Measurements from ENCODE around the gene TSPAN9.

The TSPAN9 gene

DNA sequence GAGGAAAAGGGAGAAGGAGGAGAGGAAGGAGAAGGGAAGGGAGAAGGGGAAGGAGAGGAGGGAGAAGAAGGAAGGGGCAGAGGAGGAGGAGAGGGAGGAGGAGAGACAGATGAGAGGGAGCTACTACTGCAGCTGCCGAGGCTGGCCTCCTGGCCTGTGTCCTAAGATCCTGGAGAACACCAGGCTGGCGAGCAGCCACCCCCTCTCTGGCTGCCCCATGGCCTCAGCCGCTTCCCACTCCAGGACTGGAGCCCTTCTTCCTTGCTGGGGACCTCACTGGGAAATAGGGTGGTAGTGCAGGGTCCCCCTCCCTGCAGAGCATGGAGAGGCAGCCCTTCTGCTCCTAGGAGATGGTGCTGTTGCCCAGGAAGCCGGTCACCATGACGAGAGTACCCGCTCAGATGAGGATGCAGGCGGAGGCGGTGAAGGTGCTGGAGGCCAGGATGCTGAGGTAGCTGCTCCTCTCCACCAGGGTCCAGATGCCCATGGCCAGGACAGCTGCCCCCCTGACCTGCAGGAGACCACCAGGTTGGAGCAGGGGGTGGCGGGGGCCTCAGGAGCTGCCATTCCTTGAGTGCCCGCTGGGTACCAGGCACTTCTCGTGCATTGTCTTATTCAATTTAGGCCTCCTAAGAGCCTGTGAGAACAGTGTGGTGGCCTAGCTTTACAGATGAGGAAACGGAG lies 246.0 kb downstream of the TSPAN9 start:
- Histone ChIP-seq H3K9me3 (ENCODE audit: insufficient read depth, low read depth, low read length) (no peaks in the 10 kb centered on the region), H3K27me3 (ENCODE audit: insufficient read depth, low read length) (no peaks in the 10 kb centered on the region; the same call in none of the 2 replicates), H3K9ac (ENCODE audit: low read depth, low read length) (no peak overlapping the region)

DNA sequence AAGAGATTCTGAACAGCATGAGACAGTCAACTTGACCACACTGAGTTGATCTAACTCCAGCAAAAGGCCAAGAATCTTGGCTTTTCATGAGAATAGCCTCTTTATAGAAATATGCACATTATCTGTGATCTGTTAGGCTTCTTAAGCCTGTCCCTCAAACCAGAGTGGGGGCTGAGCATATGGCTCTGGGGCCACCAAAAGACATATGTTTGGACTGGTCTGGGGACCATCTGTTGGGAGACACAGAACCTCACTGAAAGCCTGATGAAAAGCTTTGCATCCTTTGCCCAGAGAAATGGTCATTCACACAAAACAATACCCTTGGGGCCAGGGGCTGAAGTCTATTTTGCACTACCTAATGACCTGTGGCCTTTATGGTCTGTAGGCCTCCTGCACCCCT lies 248.6 kb downstream of the TSPAN9 start:
- H3K27me3 ChIP-seq (ENCODE audit: insufficient read depth, low read length): no peaks in the 10 kb centered on the region; the same call in 1 of the 2 replicates
- H3K4me1 ChIP-seq (ENCODE audit: insufficient read depth, low read length): no peaks in the 10 kb centered on the region
- H3K36me3 ChIP-seq (ENCODE audit: insufficient read depth, low read depth, low read length): no peaks in the 10 kb centered on the region
- no peaks in the 10 kb centered on the region for H3K9me3 ChIP-seq (ENCODE audit: insufficient read depth, low read depth, low read length)
- no peak overlapping the region for H3K9ac ChIP-seq (ENCODE audit: low read depth, low read length)
- no peak overlapping the region for H3K27ac ChIP-seq (ENCODE audit: low read length)
- no peak overlapping the region for H3K4me3 ChIP-seq (ENCODE audit: low read length)

More for the DNA sequence above, 246.0 kb downstream of the TSPAN9 start:
- Histone ChIP-seq H3K27ac (ENCODE audit: low read length) (no peak overlapping the region), H3K4me3 (ENCODE audit: low read length) (no peak overlapping the region), H3K36me3 (ENCODE audit: insufficient read depth, low read depth, low read length) (no peaks in the 10 kb centered on the region), H3K4me1 (ENCODE audit: insufficient read depth, low read length) (no peaks in the 10 kb centered on the region)

DNA sequence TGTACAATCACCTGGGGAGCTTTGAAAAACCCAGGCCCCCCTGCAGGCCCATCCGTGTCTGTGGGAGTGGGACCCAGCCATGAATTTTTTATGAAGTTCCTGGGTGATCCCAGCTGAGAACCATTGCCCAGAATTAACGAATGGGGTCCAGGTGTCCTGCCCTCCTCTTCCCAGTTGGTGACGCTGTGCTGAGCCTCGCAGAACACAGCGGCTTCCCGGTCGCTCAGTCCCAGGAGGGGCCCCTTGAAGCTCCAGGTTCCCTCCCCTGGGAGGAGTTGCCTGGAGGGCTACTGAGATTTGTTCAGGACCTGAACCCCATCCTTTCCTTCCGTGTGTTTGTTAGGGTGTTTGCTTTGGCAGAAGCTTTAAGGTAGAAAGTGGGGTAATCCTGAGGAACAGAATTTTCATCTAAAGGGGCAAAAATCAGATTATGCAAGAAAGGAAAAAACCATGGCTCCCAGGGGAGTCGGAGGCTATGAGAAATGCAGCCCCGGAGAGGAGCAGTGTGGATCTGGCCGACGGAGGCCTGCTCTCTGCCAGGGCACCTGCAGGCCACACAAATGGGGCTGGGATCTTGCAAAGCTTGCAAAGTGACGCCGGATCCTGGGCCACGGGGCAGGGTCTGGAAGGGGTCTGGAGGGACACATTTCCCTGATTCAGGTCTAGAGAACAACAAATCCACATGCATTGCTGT lies 249.1 kb downstream of the TSPAN9 start:
- Histone ChIP-seq H3K9ac (ENCODE audit: low read depth, low read length) (no peak overlapping the region), H3K36me3 (ENCODE audit: insufficient read depth, low read depth, low read length) (no peaks in the 10 kb centered on the region), H3K9me3 (ENCODE audit: insufficient read depth, low read depth, low read length) (no peaks in the 10 kb centered on the region), H3K27ac (ENCODE audit: low read length) (no peak overlapping the region), H3K27me3 (ENCODE audit: insufficient read depth, low read length) (no peaks in the 10 kb centered on the region; the same call in 1 of the 2 replicates), H3K4me1 (ENCODE audit: insufficient read depth, low read length) (no peaks in the 10 kb centered on the region), H3K4me3 (ENCODE audit: low read length) (no peak overlapping the region)

DNA sequence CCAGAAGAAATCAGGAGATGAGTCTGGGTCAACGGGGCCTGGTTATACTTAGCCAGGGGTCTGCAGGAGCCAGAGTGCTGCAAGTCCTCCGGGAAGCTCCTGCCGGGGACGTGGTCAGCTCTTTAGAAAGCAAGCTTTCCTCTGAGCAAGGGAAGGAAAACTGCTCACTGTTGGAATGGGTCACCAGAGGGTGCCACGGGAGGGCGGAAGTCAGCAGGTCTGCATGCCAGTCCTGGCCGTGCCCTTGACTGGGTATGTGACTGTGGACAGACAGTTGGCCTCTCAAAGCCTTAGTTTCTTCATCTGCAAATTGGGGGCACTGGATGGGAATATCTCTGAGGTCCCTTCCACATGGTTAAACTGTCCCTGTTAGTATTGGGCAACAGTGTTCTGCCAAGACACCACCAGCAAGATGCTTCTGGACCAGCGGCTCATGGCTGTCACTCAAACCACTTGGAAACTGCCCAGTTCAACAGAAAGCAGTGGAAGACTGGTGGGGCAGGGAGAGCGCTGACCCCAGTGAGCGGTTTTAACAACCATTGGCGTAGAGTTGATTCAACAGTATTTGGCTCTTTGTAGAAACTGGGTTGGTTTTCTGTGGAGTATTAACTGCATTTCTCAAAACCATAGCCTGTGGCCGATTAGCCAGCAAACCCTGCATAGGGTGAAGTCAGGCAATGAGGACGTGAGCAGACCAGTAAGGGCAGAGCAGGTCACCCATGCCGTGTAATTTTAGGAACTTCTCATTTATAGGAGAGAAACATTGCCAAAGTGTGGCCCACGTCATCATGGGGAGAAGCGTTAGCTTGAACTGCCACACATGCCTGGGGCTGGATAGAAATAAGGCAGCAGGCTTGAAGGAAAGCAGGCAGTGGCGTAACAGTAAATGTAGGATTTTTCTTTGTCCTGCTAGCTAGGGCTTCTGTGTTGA lies 249.9 kb downstream of the TSPAN9 start:
- no peaks in the 10 kb centered on the region for H3K36me3 ChIP-seq (ENCODE audit: insufficient read depth, low read depth, low read length)
- H3K9ac ChIP-seq (ENCODE audit: low read depth, low read length): no peak overlapping the region
- H3K27ac ChIP-seq (ENCODE audit: low read length): no peak overlapping the region
- no peaks in the 10 kb centered on the region for H3K4me1 ChIP-seq (ENCODE audit: insufficient read depth, low read length)
- H3K27me3 ChIP-seq (ENCODE audit: insufficient read depth, low read length): no peaks in the 10 kb centered on the region; the same call in 1 of the 2 replicates
- H3K9me3 ChIP-seq (ENCODE audit: insufficient read depth, low read depth, low read length): no peaks in the 10 kb centered on the region
- H3K4me3 ChIP-seq (ENCODE audit: low read length): no peak overlapping the region

DNA sequence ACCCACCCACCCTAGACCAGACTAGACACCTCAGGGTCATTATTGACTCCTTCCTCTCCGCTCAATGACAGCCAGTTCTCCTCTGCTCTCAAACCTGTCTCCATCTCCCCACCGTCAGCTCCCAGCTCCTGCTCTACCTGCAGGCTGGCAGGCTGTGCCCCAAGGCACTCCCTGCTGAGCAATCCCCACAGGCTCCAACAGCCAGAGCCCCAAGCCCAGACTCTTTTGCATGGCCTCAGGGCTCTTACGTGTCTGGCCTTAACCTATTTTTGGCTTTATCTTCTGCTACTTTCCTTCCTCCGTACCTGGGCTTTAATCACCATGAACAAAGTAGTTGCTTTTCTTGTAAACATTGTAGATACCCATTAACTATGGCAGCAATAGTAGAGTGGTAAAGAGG lies 250.9 kb downstream of the TSPAN9 start:
- Histone ChIP-seq H3K4me3 (ENCODE audit: low read length) (no peak overlapping the region), H3K36me3 (ENCODE audit: insufficient read depth, low read depth, low read length) (no peaks in the 10 kb centered on the region), H3K27ac (ENCODE audit: low read length) (no peak overlapping the region), H3K4me1 (ENCODE audit: insufficient read depth, low read length) (no peaks in the 10 kb centered on the region), H3K9me3 (ENCODE audit: insufficient read depth, low read depth, low read length) (no peaks in the 10 kb centered on the region), H3K9ac (ENCODE audit: low read depth, low read length) (no peak overlapping the region), H3K27me3 (ENCODE audit: insufficient read depth, low read length) (no peaks in the 10 kb centered on the region; the same call in 1 of the 2 replicates)

DNA sequence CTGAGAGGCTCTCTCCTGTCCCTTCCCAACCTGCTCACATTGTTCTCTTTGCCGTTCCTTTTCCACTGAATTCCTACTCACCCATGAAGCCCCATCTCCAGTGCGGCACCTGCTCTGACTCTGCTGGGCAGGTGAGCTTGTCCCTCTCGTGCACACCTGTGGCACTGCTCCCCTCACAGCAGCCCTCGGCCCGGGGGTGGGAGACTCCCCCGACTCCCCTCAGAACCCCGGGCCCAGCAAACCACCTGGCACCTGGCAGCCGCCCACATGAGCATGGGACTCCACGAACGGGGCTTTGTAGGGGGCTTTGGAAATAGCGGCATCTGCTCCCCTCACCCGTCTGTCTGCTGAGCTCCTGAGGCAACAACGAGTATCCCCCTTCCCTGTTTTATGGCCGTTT lies 251.4 kb downstream of the TSPAN9 start:
- H3K36me3 ChIP-seq (ENCODE audit: insufficient read depth, low read depth, low read length): no peaks in the 10 kb centered on the region
- H3K4me1 ChIP-seq (ENCODE audit: insufficient read depth, low read length): peaks cover 3% of the 10 kb centered on the region; the same call in 1 of the 2 replicates
- no peak overlapping the region for H3K27ac ChIP-seq (ENCODE audit: low read length)
- H3K27me3 ChIP-seq (ENCODE audit: insufficient read depth, low read length): no peaks in the 10 kb centered on the region; the same call in 1 of the 2 replicates
- no peaks in the 10 kb centered on the region for H3K9me3 ChIP-seq (ENCODE audit: insufficient read depth, low read depth, low read length)
- H3K4me3 ChIP-seq (ENCODE audit: low read length): no peak overlapping the region
- H3K9ac ChIP-seq (ENCODE audit: low read depth, low read length): no peak overlapping the region

DNA sequence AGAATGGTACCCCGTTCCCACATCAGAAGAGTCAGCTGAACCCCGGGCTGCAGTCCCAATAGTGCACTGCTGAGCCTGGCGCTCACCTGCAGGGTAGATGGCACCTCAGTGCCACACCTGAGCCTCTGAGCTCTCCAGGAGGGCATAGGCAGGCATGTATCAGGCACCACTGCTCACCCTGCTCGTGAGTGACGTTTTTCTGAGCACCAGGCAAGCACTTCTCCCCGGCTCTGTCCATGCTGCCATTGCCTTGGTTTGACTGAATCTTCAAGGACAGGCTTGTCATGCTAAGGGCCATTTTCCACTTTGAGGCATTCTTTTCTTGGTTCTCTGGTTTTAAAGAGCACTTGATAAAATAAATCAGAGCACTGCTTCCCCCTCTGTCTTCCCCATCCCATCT lies 252.2 kb downstream of the TSPAN9 start:
- peaks cover 3% of the 10 kb centered on the region; the same call in 1 of the 2 replicates for H3K4me1 ChIP-seq (ENCODE audit: insufficient read depth, low read length)
- H3K4me3 ChIP-seq (ENCODE audit: low read length): no peak overlapping the region
- H3K27ac ChIP-seq (ENCODE audit: low read length): no peak overlapping the region
- no peaks in the 10 kb centered on the region; the same call in 1 of the 2 replicates for H3K27me3 ChIP-seq (ENCODE audit: insufficient read depth, low read length)
- H3K36me3 ChIP-seq (ENCODE audit: insufficient read depth, low read depth, low read length): no peaks in the 10 kb centered on the region
- no peak overlapping the region for H3K9ac ChIP-seq (ENCODE audit: low read depth, low read length)
- H3K9me3 ChIP-seq (ENCODE audit: insufficient read depth, low read depth, low read length): no peaks in the 10 kb centered on the region

DNA sequence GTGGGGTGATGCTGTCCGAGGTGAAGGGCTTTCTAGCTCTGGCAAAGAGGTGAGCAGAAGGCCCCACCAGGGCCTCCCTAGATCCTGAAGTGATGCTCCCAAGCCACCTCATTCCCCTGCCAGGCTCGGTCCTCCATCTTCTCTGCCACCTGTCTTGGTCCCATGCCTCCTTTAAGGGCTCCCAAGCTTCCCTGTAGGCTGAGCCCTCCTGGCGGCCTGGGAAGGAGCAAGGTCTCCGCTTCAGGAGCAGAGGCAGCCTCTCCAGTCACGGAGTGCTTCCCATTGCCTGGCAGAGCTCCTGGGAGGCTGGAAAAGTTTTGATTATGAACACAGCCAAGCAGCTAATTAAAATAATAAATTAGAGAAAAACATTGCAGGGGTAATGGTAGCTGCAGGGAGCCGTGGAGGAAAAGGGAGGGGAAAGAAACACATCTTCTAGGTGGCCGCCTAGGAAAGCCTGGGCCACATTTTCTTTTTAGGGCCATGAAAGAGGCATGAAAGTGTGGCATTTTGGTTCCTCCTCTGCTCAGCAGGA lies 253.9 kb downstream of the TSPAN9 start:
- peaks cover 3% of the 10 kb centered on the region; the same call in 1 of the 2 replicates for H3K4me1 ChIP-seq (ENCODE audit: insufficient read depth, low read length)
- no peak overlapping the region for H3K27ac ChIP-seq (ENCODE audit: low read length)
- H3K4me3 ChIP-seq (ENCODE audit: low read length): no peak overlapping the region
- no peaks in the 10 kb centered on the region for H3K36me3 ChIP-seq (ENCODE audit: insufficient read depth, low read depth, low read length)
- no peaks in the 10 kb centered on the region for H3K9me3 ChIP-seq (ENCODE audit: insufficient read depth, low read depth, low read length)
- no peaks in the 10 kb centered on the region; the same call in 1 of the 2 replicates for H3K27me3 ChIP-seq (ENCODE audit: insufficient read depth, low read length)
- no peak overlapping the region for H3K9ac ChIP-seq (ENCODE audit: low read depth, low read length)

DNA sequence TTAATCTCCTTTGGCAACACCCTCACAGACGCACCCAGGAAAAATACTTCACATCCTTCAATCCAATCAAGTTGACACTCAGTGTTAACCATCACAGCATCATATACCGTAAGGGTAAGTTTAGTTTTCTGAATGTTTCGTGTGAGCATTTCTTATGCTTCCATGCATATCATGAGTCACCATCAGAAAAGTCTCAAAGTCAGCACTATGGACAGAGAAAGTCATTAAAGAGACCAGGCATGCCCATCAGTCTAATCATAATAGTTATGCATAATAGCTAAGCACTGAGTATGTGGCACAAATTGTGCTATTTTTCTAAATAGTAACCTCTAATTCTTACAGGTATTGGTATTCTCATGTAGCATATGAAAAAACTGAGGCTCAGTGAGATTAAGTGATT lies 255.0 kb downstream of the TSPAN9 start:
- no peak overlapping the region for H3K9ac ChIP-seq (ENCODE audit: low read depth, low read length)
- no peak overlapping the region for H3K4me3 ChIP-seq (ENCODE audit: low read length)
- H3K27me3 ChIP-seq (ENCODE audit: insufficient read depth, low read length): no peaks in the 10 kb centered on the region; the same call in 1 of the 2 replicates
- no peaks in the 10 kb centered on the region for H3K36me3 ChIP-seq (ENCODE audit: insufficient read depth, low read depth, low read length)
- H3K9me3 ChIP-seq (ENCODE audit: insufficient read depth, low read depth, low read length): no peaks in the 10 kb centered on the region
- H3K4me1 ChIP-seq (ENCODE audit: insufficient read depth, low read length): peaks cover 13% of the 10 kb centered on the region
- H3K27ac ChIP-seq (ENCODE audit: low read length): no peak overlapping the region

DNA sequence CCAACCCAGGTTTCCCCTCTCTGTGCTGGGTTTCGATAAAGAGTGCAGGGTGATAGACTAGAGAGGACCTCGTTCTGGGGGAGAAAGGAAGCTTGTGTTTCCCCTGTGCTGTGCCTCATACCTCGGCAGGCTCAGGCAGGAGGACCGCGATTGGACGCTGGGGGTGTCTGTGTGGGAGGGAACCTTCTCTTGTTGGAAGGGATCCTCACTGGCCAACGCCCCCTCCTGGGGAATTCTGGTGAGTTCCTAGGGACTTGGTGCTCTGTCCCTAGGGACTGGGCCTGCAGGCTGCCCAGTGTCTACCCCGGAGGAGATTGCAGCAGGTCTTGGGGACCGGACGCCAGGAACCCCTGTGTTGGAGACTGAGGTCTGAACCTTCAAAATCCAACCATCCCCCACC lies 256.4 kb downstream of the TSPAN9 start:
- Histone ChIP-seq H3K9me3 (ENCODE audit: insufficient read depth, low read depth, low read length) (no peaks in the 10 kb centered on the region), H3K27me3 (ENCODE audit: insufficient read depth, low read length) (no peaks in the 10 kb centered on the region; the same call in 1 of the 2 replicates), H3K4me3 (ENCODE audit: low read length) (no peak overlapping the region), H3K4me1 (ENCODE audit: insufficient read depth, low read length) (peaks cover 17% of the 10 kb centered on the region), H3K36me3 (ENCODE audit: insufficient read depth, low read depth, low read length) (no peaks in the 10 kb centered on the region), H3K9ac (ENCODE audit: low read depth, low read length) (no peak overlapping the region), H3K27ac (ENCODE audit: low read length) (no peak overlapping the region)

DNA sequence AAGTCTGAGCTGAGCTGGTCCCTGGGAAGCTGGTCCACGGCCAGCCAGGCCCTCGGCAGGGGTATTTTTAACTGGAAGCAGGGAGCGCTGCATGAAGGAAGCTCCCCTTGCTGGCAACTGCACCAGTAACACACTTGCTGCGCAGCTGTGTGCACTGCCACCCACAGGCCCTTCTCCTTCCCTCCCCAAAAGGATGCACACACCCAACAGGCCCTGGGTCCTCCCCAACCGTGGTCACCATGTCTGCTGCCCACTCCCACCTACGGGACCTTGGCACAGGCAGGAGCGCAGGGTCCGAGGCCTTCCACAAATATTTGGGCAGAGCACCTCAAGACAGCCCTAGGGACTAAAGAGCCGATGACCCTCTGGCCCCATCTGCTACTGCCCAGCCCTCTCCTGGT lies 256.8 kb downstream of the TSPAN9 start:
- peaks cover 17% of the 10 kb centered on the region for H3K4me1 ChIP-seq (ENCODE audit: insufficient read depth, low read length)
- no peaks in the 10 kb centered on the region for H3K9me3 ChIP-seq (ENCODE audit: insufficient read depth, low read depth, low read length)
- no peak overlapping the region for H3K4me3 ChIP-seq (ENCODE audit: low read length)
- no peak overlapping the region for H3K9ac ChIP-seq (ENCODE audit: low read depth, low read length)
- H3K27me3 ChIP-seq (ENCODE audit: insufficient read depth, low read length): no peaks in the 10 kb centered on the region; the same call in 1 of the 2 replicates
- H3K36me3 ChIP-seq (ENCODE audit: insufficient read depth, low read depth, low read length): no peaks in the 10 kb centered on the region
- H3K27ac ChIP-seq (ENCODE audit: low read length): no peak overlapping the region
